NCI-H146 treated with DMSO at 0.1 percent for 48 hours (cell line): Measurements from ENCODE around the gene ATP11A.
A peak's percentile ranks its signal among the peaks of the same experiment; 100 is the strongest.

ENCODE experiments used
- DNase-seq: peaks from one replicate; lab custom pipeline; 2025; ENCODE audit not compliant: unreplicated experiment; lab: John Stamatoyannopoulos, UW

Gene ATP11A

DNA sequence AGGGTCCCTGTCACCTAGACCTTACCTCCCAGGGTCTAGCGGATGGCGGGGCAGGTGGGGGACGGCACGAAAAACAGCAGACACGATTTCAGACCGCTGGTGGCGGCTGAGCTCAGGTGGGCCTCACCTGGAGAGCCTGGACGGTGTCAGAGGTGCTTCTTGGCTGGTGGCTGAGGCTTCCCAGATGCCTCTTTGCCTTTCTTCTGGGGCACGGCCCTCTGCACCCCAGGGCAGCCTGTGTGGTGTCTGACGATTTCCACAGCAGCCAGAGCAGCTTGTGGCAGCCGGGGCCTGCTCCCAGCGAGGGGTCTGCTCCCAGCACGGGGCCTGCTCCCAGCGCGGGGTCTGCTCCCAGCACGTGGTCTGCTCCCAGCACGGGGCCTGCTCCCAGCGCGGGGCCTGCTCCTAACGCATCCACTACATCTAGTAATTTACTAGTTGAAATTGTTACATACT is 66.7 kb downstream of the ATP11A start:
- peak; percentile 86 for DNase-seq

DNA sequence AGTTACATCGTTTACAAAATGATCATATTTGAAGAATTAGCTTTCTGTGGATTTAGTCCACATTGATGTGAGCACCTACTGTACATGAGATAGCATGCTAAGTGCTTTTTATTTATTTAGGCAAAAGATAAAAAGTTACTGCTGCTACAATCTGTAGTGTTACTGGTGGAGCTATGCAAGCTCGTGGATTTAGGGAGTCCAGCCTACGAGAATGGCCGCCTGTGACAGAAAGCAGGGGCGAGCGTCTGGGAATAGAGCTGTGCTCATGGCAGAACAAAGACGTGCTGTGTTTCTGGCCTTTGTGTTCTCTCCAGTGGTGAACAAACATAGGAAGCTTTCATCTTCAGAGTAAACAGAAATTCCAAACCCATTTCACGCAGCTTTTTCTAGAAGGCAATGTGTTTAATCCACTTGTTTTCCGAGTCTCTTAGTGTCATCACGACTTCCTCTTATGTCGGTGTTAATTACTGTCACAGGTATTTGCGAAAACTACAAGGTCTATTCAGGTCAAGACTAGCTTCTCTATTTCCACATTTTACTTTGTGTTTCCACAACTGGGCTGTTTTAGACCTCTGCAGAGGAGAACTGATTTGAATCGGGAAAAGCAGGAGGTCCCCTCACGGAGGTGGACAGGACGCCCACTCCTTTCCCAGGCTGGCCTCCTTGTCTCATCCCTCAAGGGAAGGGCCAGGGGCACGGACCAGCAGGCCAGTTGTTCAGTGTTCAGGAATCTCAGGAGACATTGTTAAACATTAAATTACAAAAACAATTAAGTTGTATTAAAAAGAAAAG is 67.3 kb downstream of the ATP11A start:
- DNase-seq, result peak; percentile 88

DNA sequence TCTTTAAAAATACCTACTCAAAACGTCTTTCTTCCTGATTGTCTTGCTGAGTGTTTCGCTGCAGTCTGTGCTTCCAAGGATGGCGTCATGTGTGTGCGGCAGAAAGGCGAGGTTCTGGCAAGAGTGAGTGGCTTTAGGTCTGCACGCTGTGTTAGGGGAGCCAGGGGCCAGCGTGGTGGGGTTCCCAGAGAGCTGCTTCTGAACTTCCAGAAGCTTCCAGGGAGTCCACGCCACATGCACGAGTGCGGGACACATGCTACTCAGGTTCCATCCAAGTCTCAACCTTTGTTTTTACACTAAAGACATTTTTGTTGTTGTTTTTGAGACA is 67.9 kb downstream of the ATP11A start:
- no peak for DNase-seq

DNA sequence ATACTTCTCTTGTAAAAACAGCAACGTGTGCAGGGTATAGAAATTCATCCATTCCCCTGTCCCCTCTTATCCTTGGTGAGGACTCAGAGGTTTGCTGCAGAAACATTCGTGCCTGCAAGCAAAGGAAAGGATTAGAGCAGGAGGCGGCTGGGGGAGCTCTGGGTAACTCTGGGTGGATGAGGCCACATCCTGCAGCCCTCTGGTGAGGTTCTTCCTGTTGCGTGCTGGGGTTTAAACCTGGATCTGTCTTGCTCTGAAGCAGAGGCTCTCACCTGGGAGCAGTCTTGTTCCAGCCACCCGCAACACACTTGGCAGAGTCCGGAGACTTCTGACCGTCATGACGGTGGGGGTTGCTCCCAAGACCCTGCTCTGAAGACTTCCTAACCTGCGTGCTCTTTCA is 69.2 kb downstream of the ATP11A start:
- DNase-seq, result no peak

DNA sequence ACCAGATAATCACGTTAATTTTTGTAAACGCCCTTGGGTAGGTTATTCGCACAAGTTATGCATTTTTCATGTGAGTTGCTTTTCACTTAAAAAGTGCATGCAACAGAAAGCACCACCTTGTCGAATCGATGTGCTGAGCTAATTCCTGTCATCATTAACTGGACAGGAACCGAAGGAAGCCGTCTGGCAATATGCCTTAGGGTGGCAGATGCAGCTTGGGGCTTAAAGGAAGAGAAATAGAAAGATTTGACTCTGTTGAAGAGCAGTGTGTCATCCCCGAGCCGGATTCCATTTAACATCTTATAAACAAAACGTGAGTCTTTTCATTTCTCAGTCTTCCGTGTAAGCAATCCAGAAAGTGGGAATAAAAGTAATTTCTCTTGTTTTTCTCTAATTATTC is 70.0 kb downstream of the ATP11A start:
- no peak for DNase-seq

DNA sequence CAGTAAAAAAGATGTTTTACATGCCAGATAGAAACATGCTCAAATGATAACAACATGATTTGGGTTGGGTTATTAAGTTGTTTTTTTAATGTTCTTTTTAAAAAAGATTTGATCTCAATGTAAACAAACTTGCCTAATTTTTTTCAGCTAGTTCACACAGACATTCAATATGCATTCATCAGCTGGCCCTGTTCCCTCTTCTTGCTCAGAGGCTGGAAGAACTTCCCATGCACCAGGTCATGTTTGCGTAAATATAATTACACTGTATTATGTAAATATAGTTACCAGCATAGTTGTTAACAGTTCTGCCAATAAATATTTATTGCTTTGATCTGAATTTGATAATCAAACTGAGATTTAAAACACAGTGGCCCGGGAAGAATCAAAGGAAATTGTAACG is 70.6 kb downstream of the ATP11A start:
- no peak for DNase-seq

DNA sequence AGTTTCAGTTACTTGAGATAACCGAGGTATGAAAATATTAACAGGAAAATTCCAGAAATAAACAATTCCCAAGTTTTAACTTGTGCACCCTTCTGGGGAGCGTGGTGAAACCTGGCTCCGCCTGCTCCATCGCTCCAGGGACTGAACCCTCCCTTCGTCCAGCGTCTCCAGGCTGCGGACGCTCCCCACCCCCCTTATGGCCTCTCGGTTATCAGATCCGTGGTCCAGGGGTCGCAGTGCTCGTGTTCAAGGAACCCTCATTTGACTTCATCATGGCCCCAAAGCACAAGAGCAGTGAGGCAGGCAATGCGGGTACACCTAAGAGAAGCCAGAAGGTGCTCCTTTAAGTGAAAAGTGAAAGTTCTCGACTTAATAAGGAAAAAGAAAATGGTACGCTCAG is 71.1 kb downstream of the ATP11A start:
- DNase-seq, result no peak

DNA sequence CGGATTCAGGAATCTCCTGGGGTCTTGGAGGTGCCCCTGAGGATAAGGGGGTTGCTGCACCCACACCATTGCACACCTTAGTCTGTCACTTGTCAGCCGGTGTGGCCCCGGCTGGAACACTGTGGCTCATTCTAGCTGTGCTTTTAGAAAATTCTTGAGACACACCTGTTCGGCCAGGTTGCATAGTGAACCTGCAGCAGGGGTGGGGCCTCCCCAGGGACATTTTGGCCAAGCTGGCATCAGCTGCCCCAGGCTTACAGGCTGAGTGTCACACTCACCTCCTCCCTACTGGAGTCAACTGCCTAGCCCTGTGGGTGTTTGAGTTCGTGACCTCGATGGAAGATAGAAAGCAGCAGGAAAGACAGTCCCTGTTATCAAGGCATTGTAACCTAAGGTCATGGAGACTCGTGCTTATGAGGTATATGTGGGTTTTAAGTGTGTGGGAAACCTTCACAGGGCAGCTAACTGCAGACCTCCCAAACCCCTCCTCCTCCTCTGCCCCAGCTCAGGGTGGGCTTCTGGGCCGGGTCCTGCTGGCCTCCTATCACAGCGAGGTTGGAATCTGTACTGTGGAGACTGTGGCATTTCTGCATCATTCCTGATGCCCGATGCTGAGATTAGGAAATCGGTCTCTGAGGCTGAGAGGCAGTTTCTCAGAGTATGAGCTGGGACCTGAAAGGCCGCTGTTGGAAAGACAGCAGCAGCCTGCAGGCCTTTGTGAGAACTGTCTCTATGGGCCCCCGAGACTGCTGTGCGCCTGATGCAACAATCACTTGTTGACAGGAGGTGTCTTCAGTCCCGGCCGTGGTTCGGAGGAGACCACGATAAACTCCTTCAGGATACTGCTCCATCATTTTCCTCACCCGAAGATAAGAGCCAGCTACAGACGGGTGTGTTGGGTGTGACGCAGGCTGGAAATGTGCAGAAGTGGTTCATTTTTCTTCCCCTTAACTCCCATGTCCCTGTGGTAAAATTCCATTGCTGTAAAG is 72.2 kb downstream of the ATP11A start:
- DNase-seq, result no peak

DNA sequence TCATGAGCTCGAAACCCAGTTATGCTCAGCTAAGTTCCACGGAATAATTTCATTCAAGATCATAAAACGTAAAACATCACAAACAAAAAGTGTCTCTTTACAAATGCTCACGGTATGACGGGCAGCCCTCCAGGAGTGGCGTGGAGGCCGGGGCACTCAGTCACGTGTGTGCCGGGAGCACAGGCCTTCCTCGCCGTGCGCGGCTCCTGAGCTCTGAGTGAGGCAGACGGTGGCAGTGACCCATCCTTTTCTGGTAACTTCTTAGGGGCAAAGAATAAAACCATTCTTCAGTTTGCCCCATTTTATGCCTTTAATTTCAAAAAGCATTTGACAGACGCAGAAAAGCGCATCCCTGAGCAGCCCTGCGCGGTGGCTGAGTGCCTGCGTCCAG is 72.8 kb downstream of the ATP11A start:
- no peak for DNase-seq

DNA sequence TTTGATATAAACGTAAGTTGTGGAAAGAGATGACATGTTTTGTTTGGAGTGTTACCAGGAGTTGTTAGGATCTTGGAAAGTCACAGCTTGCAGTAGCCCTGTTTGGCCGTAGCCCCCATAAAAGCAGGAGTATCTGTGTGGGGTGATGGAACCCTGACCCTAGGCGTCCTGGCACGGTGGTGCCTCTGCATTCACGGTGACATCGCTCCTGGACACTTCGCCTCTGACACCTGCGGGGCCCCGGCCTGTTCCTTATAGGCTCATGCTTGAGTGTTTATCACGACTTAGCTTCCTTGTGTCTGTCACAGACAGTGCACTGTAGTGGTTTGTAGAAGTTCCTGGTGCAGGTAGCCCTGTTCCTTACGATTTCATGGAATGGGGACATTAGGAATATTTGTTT is 74.2 kb downstream of the ATP11A start:
- DNase-seq, result no peak

DNA sequence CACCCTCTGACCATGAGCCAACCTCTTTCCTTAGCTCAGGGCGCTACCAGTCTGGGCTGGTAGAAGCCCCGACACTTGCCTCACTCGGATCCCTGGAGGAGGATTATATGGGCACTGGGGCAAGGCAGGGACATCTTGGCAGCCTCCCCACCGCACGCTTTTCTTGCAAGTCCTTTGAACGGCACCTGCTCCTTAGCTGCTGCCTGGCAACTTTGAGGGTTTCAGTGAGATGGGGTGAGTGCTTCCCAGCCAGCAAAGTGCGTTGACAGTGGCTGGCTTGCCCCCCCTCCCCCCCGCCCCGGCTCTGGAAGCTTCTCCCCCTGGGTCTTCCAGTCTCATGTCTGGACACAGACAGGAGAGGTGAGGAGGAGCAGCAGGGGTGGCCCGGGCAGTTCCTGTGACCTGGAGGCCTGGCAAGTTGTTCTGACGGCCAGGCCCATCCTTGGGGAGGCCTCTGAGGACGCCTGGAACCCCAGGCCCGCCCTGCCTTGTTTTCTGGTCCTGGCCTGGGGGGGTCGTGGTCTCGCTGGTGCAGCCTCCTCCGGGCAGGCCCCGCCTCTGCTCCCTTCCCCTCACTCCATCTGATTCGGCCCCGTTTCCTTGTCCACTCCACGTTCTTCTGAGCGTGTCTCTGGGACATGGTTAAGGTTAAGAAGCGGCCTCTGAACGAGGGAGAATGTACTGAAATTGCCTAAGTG is 75.2 kb downstream of the ATP11A start:
- no peak for DNase-seq

DNA sequence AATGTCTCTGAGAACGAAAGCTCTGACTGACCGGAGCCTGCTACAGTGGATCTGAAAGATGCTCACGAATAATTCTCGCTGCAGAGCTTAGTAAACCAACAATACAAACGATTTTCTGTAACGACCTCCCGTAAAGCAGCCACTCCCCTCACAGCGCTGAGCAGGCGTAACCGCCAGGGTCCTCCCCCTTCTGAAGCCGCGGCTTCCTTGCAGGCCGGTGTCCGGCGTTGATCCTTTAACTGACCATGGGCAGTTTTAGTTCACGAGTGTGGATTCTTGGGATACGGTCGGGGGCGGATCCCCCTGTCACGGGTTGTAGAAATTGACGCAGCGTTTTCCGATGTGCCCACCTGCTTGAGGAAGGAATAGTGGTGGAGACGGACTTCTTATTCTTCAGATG is 75.9 kb downstream of the ATP11A start:
- DNase-seq, result no peak

DNA sequence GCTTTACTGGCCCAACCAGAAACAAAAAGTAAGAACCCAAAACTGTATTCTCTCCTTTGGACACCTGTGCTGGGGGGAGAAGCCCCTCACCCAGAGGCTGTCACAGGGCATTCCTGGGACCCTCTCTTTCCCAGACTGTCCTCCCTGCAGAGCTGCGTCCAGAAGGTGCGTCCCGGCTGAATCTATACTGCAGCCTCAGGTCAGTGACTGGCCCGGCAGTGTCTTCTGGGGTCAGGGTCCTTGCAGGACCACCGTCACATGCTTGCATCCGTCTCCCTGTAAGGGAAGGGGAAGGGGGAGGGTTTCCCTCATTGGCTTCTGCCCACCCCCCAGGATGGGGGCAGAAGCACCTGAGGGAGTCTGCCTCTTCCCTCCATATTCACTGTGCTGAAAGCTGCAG is 76.5 kb downstream of the ATP11A start:
- DNase-seq, result no peak

DNA sequence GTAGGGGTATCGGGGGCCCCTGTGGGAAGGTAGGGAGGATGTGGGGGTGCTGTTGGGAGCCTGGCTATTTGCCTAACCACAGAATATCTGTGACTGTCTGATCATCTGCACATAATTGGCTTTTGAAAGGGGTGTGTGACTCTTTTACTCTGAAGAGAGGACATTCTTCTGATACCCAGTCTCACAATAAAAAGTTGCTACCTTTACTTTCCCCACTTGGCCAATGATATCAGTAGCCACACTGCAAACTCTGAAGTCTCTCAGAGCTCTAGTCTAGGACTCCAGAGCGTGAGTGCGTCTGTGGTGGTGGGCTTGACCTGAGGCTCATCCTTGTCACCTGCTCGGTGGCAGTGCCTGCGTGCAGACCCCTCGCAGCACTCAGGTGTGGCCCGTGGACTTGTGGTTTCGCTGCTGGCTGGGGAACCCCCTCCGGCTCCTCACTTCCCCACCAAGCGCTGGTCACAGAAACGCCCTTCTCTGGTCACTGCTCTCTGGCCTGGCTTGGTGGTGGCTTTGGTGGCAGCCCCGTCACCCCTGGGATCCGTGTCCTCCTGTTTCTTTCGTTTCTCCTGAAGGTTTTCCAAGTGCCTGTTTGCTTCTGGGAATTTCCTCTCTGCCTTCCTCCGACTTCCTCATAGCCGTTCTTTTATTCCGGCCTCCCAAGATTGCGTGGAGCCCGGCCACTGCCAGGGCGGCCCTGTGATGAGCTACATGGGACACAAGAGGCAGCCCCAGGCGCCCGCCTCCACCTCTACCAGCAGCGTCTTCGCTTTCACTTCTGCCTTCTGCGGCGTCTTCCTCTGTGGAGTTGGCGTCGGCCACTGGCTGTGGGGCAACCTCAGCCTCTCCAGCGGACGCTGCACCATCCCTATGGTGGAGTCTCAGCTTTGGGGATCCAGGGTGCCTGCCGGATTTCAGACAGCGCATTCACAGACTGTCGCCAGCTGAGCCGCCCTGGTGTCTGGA is 78.0 kb downstream of the ATP11A start:
- no peak for DNase-seq

DNA sequence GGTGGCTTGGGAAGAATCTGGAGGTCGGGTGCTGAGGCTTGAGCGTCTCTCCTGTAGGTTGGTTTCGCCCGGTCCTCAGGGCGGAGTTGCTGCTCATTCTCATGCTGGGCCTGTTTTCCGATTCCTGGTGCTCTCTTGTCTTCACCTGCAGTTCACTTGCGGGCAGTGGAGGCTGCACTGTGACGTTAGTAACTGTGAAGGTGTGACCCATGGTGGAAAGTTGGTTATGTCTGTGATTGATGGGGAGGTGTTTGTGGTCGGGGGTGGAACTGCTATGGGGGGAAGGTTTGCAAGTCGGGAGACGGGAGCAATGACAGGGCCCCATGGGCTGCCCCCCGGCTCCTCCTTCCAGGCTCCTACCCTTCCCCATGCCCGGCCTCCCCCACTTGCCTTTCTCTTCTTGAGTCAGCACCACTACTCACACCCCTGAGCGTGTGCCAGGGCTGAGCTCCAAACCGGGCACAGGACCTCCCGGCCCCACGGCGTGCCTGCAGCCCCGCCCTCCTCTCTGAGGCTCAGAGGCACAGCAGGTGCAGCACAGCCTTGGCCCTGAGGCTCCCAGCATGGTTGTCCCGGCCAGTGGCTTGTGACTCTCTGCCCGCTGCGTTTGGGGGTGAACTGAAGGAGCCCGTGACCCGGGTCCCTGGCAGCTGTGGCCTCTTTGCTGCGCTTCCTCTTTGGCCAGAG is 79.1 kb downstream of the ATP11A start:
- DNase-seq, result no peak

DNA sequence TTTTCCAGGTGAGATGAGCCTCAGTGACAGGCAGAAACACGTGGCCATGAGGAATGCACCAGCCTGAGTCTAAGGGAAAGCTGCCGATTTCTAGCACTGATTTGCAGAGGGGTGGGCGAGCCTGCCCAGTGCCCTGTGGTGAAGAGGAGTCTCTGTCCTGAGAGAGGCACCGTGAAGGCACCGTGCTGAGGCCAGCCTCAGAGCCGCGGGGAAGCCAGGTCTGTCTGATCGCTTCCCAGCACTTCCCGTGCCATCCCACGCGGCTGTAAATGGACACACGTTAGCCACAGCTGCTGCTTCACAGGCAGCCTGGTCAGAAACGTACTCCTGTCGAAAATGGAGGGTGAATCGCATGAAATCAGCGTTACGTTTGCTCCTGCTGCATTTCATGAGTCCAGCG is 79.8 kb downstream of the ATP11A start:
- DNase-seq, result no peak

DNA sequence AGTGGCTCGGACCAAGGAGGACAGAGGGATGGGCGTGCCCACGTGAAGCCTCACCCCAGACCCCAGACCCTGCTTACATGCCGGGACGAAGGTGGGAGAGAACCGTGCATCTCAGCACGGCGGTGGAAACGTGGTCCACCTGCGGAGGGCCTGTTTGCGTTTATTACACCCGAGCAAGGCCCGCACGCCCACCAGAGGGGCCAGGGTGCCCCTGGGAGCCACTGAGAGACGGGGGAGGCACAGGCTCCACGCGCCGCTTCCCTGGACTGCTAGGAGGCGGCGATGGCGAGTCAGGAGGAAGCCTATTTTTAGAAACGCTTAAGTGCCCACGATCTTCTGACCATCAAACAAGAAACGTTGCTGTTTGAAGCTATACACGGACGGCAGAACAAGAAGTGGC is 80.7 kb downstream of the ATP11A start:
- DNase-seq, result no peak

DNA sequence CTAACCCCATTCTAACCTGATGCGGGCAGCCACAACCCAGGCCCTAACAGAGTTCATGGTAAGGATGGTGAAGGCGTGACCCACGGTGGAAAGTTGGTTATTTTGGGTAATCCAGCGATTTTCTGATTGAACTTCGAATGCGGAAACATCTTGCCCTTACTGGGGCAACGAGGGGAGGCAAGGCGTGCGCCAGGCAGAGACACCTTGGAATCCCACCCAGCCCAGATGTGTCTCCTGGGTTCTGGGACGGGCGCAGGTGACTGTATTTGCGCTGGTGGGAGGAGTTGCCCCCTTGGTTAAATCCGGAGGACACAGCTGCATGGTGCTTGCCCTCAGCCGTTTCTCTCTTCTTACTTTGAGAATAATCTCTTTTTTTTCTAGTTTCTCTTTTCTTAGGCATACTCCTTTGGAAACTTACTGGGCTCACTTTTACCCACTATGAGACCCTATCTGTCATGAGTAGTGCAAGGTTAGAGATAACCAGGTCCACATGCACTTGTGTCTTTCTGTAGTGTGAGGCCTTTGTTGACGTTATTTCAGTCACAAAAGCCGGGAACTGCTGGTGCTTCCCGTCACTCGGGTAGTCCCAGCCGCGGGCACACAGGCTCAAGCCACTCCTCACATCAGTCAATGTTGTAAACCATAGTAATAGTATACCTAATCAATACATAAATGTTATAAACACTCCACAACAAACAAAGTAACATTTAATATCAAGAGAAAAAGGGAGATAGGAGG is 81.5 kb downstream of the ATP11A start:
- DNase-seq, result peak; percentile 24

DNA sequence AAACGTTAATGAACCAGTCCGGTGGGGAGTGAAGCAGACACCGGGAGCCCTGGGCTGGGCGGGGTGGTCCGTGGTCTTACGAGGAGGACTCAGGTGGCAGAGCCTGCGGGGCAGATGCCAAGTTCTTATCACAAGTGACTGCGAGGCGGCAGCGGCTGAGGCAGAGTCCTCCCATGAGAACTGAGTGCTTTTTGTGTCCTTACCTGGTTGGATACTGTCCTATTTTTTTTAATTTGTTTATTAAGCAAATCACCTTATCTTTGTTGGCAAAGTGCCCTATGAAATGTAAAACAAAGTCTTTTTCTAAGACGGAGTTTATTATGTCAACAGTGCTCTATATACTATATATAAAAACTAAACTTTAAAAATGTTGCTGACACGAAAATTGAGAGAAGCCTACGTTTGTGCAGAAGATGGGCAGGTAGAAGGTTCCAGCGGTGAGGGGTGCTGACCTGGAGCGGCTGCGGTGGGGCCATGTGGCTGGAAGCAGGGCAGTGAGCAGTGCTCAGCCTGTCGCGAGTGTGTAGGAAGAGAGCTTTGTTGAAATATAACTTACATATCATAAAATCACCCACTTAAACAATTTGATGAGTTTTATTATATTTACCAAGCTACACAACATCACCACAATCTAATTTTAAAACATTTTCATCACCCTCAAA is 82.2 kb downstream of the ATP11A start:
- DNase-seq, result peak; percentile 5
